Effector CD4-positive, alpha-beta T cell (primary cell): ENCODE results near the gene HS1BP3.

Source experiments
- DNase-seq: peaks from one replicate; pipeline ENCODE4 v3.0.0-alpha.2; 2020

The HS1BP3 gene

DNA sequence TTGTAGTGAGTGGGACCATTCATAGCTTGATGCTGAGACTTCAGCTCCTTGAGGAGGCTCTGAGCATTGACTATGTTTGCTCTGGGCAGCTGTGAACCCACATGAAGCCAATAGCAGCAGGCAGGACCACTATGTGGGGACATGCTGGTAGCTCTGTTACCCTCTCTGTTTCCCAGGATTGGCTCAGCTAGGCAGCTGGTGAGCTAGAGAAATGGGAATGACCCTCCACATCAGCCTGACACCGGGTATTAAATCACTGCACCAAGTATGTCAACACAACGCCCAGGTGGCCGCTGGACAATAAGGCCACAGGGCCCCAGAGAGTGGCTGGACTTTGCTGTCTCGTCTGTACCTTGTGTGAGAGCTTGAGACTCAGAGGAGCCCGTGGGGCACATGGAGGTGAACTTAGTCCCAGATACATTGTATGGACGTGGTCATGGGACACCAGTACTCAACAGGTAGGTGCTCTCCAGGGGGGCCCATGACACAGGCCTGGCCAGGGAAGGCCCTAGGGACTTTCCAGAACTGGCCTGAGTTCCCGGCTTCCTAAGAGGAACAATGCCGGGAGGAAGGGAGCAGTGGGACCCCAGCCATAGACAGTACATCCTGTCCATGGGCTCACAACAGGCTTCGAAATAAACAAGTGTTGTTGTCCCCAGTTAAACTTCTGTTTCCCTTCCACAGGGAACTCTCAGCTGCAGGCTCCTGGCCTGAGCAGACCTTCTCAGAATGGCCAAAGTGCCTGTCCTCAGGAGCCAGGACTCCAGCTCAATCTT lies 35.2 kb downstream of the HS1BP3 start:
- DNase-seq: no peak

DNA sequence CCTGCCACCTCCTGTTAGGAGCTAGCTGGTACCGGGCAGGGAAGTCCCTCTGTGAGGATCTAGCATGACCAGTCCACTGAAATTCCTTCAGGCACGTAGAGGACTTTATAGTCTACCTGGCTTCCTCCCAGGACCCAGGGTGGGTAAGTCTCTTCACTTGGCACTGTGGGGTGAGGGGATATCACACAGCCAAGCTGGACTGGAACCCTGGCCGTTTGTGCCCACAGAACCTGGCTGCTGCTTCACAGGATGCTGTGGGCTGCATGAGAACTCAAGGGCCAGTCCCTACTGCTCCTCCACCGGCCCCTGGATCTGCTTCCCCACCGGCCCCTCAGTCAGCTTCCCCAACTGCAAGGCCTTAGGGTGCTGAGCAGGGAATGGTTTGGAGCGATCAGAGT lies 35.8 kb downstream of the HS1BP3 start:
- no peak for DNase-seq

- no peak for DNase-seq
Observed at GRCh38 chr2:20614201-20615067, 36.5 kb downstream of the HS1BP3 start.

DNA sequence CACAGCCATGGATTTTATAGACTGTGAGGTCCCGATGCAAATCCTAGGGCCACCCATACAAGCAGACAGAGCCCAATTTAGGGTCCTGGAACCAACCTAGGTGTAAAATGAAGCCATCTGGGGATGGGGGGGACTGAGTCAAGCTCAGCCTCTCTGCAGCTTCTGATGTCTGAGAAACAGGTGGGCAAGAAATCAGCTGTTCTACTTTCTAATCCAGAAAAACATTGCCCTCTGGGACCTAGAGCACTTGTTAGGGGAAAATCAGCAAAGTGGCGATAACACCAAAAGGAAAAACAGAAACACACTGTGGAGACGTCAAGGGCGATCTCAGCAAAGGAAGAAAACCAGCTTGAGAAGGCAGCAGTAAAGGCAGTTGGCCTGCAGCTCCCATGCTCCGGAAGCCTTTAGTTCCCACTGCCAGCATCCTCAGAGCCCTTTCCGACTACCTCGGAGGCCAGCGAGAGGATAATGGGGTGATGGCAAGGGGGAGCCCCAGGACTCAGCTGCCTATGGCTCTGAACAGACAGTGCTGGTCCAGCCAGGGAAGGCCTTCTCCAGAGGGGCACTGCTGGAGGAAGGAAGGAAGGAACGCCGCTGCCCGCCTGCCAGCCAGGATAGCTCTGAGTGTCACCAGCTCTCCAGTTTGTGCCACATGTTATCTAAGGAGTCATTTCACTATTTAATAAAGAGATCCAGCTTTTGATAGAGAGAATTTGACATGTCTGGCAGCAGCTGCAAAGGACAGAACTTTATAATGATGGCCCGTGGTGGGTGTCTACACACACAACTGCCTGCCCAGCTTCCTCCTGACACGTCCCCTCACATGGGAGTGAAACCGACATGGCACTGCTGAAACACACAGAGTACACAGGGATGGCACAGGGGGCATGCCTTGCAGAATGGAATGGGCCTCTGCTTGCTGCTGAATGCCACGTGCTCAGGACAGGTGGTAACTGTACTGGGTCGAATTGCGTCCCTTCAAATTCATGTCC lies 37.7 kb downstream of the HS1BP3 start:
- DNase-seq: no peak

DNA sequence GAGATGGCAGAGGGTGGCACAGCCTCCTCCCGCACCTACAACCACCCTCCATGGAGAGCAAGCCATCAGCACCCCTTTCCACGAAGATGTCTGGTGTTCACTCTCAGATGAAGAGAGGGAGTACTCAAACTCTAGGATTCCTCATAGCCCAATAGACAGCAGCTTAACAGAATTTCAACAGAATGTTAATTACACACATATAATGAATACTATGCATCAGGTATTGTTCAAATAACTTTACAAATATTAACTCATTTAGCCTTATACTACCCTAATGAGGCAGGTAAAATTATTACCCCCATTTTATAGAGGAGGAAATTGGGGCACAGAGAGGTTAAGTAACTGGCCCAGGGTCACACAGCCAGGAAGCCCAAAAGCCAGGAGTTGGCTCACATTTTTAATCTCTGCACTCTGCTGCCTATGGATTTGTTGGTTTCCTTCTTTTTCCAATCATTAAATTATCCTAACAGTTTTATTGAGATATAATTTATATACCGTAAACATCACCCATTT lies 39.0 kb downstream of the HS1BP3 start:
- DNase-seq: no peak

GRCh38 chr2:20611077-20611843 lies 39.6 kb downstream of the HS1BP3 start:
- DNase-seq: no peak

DNA sequence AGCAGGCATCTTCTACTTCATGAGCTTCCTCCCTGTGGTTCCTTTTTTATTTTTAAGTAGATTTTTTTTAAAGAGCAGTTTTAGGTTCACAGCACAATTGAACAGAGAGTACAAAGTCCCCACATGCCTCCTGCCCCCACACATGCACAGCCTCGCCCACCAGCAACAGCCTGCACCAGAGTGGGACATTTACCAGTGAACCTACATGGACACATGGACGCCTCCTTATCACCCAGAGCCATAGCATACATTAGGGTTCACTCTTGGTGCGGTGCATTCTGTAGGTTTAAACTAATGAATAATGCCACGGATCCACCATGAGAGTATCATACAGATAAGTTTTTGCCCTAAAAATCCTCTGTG lies 40.9 kb downstream of the HS1BP3 start:
- no peak for DNase-seq

- DNase-seq: no peak
Observed at GRCh38 chr2:20609349-20609994, 41.4 kb downstream of the HS1BP3 start.

DNA sequence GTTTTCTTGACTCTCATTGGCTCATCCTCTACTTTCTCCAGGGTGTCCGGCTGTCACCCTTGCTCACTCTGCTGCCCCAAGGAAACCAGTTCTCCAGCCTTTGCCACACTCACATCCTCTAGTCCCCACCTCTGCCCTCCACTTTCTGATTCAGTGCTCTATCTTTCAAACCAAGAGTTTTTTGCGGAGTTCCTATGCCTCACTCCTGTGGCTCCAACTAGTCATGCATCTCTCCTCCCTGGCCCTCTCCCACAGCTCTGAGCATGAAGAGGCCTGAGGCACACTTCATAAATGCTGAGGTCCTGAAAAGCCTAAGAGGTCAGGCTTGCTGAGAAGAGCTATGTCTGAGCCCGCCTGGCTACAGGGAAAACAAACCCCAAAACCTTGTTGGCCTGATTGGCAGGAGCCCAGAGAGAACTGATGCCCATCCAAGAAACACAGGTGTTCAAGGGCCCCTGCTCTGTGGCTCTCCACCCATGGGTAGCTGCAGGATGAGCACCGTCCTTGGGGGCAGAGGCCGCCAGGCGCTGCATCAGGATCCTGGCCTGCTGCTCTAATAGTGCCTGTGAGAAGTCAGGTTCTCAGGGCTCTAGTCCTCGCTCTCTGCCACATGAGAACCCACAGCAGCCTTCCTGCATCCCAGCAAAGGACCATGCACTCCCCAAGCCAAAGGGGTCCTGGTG lies 42.1 kb downstream of the HS1BP3 start:
- DNase-seq: no peak

DNA sequence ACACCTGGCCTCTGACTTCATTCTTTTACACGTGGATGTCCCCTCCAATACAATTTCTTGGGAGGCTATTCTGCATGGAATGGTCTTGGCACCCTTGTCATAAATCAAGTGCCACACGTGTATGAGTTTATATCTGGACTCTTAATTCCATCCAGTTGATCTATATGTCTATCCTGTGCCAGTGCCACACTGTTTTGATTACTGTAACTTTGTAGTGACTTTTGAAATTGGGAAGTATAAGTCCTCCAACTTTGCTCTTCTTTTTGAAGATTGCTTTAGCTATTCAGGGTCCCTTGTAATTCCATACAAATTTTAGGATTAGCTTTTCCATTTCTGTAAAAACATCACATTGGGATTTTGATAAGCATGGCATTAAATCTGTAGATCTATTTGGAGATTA lies 43.5 kb downstream of the HS1BP3 start:
- DNase-seq: no peak

DNA sequence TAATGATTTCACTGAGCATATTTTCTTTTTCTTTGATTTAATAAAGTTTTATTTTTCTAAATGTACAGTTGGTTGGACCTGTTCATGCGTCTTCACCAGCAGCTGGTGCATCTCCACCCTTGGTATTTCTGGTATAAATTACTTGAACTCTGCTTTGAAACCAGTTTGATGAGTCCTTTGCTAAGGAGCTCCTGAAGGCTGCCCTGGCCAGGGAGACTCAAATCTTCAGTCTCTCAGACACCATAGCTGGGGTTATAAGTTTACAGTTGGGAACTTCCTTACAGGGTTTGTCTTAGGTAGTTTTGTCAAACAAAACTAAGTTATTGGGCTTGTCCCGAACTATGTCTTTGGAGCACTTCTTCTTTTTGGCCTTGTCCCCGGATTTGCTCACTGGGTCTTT lies 44.7 kb downstream of the HS1BP3 start:
- no peak for DNase-seq

DNA sequence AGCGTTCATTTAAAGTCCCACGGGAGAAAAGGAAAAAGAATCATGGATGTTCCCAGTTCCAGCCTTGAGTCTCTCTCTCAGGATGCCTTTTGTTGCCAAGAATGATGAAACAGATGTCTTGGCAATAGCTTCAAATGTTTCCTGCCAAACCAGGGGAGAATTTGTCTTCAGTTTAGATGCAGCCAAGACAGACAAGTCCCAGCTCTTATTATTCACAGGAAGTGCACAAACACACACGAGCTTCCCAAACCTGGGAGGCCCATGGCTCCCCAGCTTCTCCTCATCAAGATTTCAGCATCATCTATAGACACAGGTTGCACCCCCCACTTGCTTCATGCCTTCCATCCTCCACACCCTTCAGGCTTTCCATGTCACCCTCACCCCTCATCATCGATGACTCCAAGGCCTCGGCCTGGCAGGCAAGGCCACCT lies 45.9 kb downstream of the HS1BP3 start:
- no peak for DNase-seq

- DNase-seq: no peak
Observed at GRCh38 chr2:20604401-20604911, 46.4 kb downstream of the HS1BP3 start.

DNA sequence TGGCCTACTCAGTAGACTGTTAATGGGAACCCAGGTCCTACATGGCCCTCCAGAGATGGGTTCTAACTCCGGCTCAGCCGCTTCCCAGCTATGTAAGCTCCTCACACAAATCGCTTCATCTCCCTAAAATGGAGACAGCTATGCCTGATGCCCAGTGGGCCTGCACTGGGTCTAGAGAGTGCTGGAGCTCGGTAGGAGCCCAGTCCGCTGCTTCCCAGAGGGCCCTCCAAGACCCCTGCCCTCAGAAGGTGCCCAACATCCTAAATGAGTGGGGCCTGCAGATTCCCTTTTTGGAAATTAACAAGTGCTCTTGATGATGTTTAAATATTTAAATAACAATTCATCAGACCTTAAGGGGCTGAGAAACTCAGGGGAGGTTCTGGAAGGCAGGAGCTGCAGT lies 47.1 kb downstream of the HS1BP3 start:
- DNase-seq: no peak

DNA sequence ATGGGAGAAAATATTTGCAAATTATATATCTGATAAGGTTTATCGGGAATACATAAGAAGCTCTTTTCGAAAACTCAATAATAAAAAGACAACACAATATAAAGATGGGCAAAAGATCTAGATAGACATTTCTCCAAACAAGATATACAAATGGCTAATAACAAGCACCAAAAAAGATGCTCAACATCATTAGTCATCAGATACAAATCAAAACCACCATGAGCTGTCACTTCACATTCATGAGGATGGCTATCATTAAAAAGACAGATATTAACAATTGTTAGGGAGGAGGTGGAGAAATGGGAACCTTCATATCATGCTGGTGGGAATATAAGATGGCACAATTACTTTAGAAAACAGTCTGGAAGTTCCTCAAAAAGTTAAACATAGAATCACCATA lies 48.1 kb downstream of the HS1BP3 start:
- DNase-seq: no peak

DNA sequence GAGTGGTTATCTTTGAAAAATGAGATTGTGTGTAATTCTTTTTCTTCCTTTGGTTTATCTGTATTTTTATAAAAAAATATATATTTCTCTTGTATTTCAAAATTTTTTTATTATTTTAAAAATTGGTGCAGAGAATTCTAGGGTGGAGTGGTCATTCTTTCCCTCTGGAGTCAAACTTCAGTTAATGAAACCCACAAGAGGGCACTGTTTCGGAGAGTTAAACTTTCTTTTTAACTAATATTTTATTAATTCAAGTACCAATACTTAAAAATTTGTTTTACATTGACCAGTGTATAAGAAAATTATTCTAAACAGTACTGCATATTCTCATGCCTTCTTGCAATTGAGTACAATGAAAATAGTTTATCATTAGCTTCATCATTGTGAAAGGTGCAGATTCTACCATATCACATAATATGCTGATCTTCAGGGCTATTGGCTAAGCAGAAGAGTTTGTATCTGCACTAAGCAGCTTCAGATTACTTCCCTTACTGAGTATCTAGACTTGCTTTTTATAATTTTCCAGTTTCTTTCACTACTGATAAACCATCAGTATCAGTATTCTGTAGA lies 50.1 kb downstream of the HS1BP3 start:
- no peak for DNase-seq

DNA sequence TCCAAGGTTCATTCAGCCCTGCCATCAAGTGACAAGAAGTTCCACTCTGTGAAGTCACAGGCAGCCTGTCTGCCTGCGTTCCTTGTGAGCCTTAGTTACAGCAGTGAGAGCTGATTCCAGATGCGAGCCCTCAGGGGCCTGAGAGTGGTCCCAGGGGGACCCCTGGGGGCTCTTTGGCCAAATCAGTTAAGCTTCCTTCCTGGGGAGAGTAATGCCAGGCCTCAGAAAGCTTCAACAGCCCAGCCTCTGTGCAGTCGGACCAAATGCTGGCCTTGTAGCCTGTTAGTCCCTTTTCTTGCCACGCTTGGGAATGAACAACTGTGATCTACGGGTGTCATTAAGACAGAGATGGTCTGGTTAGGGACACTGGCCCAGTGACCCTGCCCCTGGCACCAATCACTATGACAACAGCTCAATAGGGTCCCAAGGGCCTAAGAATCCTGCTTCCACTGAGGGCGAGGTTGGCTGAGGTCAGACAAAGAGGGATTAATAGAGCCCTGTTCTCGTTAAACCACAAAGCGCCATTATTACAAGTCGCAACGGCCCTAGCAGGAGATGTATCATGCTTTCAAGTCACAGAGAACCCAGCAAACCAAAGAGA lies 50.9 kb downstream of the HS1BP3 start:
- no peak for DNase-seq

GRCh38 chr2:20599001-20599600 lies 51.8 kb downstream of the HS1BP3 start:
- no peak for DNase-seq

DNA sequence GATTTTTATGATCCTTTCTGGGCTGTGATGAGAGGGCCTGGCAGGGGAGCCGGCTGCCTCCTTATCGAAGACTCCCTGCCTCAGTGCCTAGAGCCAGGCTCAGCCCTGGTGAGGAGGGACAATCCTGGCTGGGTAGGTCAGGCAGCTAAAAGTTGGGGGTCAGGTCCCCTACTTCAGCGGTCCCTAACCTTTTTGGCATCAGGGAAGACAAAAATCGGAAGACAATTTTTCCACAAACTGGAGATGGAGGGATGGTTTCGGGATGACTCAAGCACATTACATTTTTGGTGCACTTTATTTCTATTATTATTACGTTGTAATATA lies 53.1 kb downstream of the HS1BP3 start:
- no peak for DNase-seq
